K562 (cell line): ENCODE measurements around the gene ZNF24.

Experiments
- ARID3A ChIP-seq: IDR thresholded peaks from 2 replicates; pipeline ENCODE4 v1.6.1; 2012; ENCODE audit warnings: low read depth, low read length, improper control_type of control experiment, borderline replicate concordance
- CTCF ChIP-seq, 3 experiments: IDR thresholded peaks in 2 of 3; conservative IDR thresholded peaks in 1 of 3; 2 replicates each; pipeline ENCODE4 v1.5.1; 2011 to 2012; ENCODE audit warnings: low read length in 3 of 3, mild to moderate bottlenecking in 3 of 3, control low read depth in 2 of 3, improper control_type of control experiment in 1 of 3, inconsistent platforms in 1 of 3, low read depth in 1 of 3, mixed read lengths in 1 of 3, moderate library complexity in 1 of 3; ENCODE audit not compliant: insufficient read depth in 2 of 3
- EZH2 ChIP-seq: IDR thresholded peaks from 2 replicates; pipeline ENCODE4 v1.6.1; 2012; ENCODE audit warnings: low read depth, mild to moderate bottlenecking, inconsistent platforms, low read length, borderline replicate concordance
- GTF2F1 ChIP-seq: IDR thresholded peaks from 2 replicates; pipeline ENCODE4 v1.6.1; 2011; ENCODE audit warnings: low read depth, low read length, improper control_type of control experiment
- JUN ChIP-seq, 2 experiments: sonication (generic) in 1 of 2; formaldehyde crosslinking in 1 of 2; IDR thresholded peaks; 2 replicates each; pipeline versions ENCODE4 v1.6.1 to v1.8.0; 2012 to 2022; ENCODE audit warnings: borderline replicate concordance in 2 of 2, mild to moderate bottlenecking in 2 of 2, improper control_type of control experiment in 1 of 2, low read depth in 1 of 2, low read length in 1 of 2, missing genetic modification reagents in 1 of 2
- MCM2 ChIP-seq: fragments of 450-650 bp; IDR thresholded peaks from 2 replicates; pipeline ENCODE4 v1.6.1; 2017; ENCODE audit warnings: low read depth, mild to moderate bottlenecking
- NUFIP1 ChIP-seq: fragments of 450-650 bp; IDR thresholded peaks from 2 replicates; pipeline ENCODE4 v1.6.1; 2018; ENCODE audit not compliant: partially characterized antibody
- PATZ1 ChIP-seq: fragments of 250-450 bp; sonication (Bioruptor Pico); IDR thresholded peaks from 2 replicates; pipeline ENCODE4 v1.5.0; 2020; ENCODE audit warnings: mild to moderate bottlenecking, borderline replicate concordance
- POLR2A ChIP-seq: fragments of 450-650 bp; conservative IDR thresholded peaks from 2 replicates; pipeline ENCODE4 v1.6.1; 2016
- SMARCC2 ChIP-seq: fragments of 450-650 bp; IDR thresholded peaks from 2 replicates; pipeline ENCODE4 v1.6.1; 2017; ENCODE audit warnings: antibody characterized with exemption, moderate library complexity, mild to moderate bottlenecking, low read depth
- TAF1 ChIP-seq: IDR thresholded peaks from 2 replicates; pipeline ENCODE4 v1.6.1; 2011; ENCODE audit warnings: mild to moderate bottlenecking, low read length, moderate library complexity; ENCODE audit not compliant: insufficient read depth, control insufficient read depth, severe bottlenecking; ENCODE audit errors: extremely low read depth
- TEAD1 ChIP-seq, 2 experiments: fragments of 450-650 bp in 1 of 2; sonication (generic) in 1 of 2; formaldehyde crosslinking; IDR thresholded peaks; 2 replicates each; pipeline versions ENCODE4 v1.4.0 to v1.8.0; 2020 to 2022; ENCODE audit warnings: mild to moderate bottlenecking in 2 of 2, missing genetic modification reagents in 1 of 2

- TF ChIP-seq NUFIP1 (no peak), CTCF (IDR thresholded peaks at IDR 0.05 in 2 of 3, conservative IDR thresholded peaks at IDR 0.05 in 1 of 3; ENCODE audit: insufficient read depth in 2 of 3, low read depth in 1 of 3, low read length in 3 of 3) (peak; percentile 82 to 98 (median 93)), PATZ1 (CRISPR knock-in tag) (no peak), TAF1 (no peak), GTF2F1 (no peak), POLR2A (no peak), EZH2 (no peak), JUN (IDR thresholded peaks at IDR 0.05; ENCODE audit: borderline replicate concordance, low read depth, low read length) (no peak), JUN (CRISPR knock-in tag; IDR thresholded peaks at IDR 0.05; ENCODE audit: borderline replicate concordance) (no peak), MCM2 (no peak), TEAD1 (CRISPR knock-in tag; IDR thresholded peaks at IDR 0.05) (no peak), SMARCC2 (no peak), ARID3A (no peak)
Measured at GRCh38 chr18:35386600-35387100, 42.4 kb upstream of the ZNF24 start.
